Uterus (tissue), 2 donors: ENCODE results near the gene GPLD1.

Experiments used
- POLR2A ChIP-seq, 2 donors: fragments of 450-650 bp; IDR thresholded peaks; one replicate each; pipeline ENCODE4 v1.6.1; 2016; ENCODE audit warnings: antibody characterized with exemption in 2 of 2, mild to moderate bottlenecking in 1 of 2, moderate library complexity in 1 of 2
- TF ChIP-seq, protein P1 (sequence below), 4 experiments: fragments of 200-600 bp in 2 of 4; fragments of 450-650 bp in 2 of 4; sonication (generic) in 2 of 4; IDR thresholded peaks; one replicate each; pipeline ENCODE4 v1.5.1; 2016 to 2019; ENCODE audit warnings: antibody characterized with exemption in 4 of 4, mild to moderate bottlenecking in 2 of 4, moderate library complexity in 1 of 4

DNA sequence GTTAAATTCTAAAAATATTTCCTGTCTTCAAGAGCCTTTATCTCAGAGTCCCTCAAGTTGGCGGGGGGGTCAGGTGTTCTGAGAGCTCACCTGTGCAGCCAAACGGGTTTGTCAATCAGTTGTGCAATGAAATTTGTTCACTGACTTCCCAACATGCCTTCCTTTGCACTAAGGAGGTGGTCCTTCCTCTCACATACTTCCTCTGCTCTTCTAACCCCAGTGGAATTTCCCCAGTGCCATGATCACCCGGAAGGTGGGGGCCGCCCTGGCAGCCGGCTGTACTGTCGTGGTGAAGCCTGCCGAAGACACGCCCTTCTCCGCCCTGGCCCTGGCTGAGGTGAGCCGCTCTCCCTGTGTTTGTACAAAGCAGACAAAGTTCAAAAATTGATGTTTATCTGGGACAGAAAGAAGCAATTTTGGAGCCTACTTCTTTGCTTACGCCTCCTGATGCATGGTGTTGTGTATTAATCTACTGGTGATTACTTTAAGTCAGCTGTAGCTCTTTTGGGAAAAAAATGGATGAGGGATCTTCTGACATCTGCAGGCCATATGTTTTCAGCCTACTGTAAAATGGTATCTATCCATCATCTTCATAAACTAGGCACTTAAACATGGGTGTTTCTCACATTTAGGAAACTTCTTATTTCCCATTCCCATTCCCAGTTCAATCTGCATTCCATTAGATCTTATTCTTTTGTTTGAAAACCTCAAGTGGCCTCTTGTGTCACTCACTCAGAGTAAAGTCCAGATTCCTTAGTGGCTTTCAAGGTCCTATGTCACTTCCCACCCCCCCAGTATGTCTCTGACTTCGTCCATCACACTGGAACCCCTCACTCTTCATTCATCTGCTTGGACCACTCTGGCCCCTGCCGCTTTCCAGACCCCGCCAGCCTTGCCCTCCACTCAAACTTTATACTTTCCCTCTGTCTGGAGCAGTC is 15.5 kb upstream of the GPLD1 start:
- TF ChIP-seq, protein P1, sequence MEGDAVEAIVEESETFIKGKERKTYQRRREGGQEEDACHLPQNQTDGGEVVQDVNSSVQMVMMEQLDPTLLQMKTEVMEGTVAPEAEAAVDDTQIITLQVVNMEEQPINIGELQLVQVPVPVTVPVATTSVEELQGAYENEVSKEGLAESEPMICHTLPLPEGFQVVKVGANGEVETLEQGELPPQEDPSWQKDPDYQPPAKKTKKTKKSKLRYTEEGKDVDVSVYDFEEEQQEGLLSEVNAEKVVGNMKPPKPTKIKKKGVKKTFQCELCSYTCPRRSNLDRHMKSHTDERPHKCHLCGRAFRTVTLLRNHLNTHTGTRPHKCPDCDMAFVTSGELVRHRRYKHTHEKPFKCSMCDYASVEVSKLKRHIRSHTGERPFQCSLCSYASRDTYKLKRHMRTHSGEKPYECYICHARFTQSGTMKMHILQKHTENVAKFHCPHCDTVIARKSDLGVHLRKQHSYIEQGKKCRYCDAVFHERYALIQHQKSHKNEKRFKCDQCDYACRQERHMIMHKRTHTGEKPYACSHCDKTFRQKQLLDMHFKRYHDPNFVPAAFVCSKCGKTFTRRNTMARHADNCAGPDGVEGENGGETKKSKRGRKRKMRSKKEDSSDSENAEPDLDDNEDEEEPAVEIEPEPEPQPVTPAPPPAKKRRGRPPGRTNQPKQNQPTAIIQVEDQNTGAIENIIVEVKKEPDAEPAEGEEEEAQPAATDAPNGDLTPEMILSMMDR (IDR thresholded peaks at IDR 0.05) = no peak
- TF ChIP-seq POLR2A (IDR thresholded peaks at IDR 0.05) = no peak
